Activated CD4-positive, alpha-beta T cell treated with anti-CD3 and anti-CD28 coated beads, Interleukin-2, amount 50 U/mL, for 16 hours (primary cell): ENCODE results near the gene CNTFR.

ENCODE experiments used
- DNase-seq: peaks from one replicate; pipeline ENCODE4 v3.0.0-alpha.2; 2020

CNTFR gene

GRCh38 chr9:34588671-34589635, 571 bp downstream of the CNTFR start:
- DNase-seq: no peak

GRCh38 chr9:34587271-34587670, 2.3 kb downstream of the CNTFR start:
- DNase-seq: peak; percentile 34

GRCh38 chr9:34585946-34586669, 3.4 kb downstream of the CNTFR start:
- no peak for DNase-seq

- no peak for DNase-seq
Observed at GRCh38 chr9:34584970-34585369, 4.6 kb downstream of the CNTFR start.

- DNase-seq: no peak
Observed at GRCh38 chr9:34582787-34583186, 6.7 kb downstream of the CNTFR start.

GRCh38 chr9:34581318-34581717, 8.2 kb downstream of the CNTFR start:
- no peak for DNase-seq

GRCh38 chr9:34580358-34580757, 9.2 kb downstream of the CNTFR start:
- no peak for DNase-seq

GRCh38 chr9:34579808-34580163, 9.7 kb downstream of the CNTFR start:
- DNase-seq: no peak

GRCh38 chr9:34579104-34579807, 10.3 kb downstream of the CNTFR start:
- no peak for DNase-seq

GRCh38 chr9:34578241-34579103, 11.1 kb downstream of the CNTFR start:
- DNase-seq: no peak

GRCh38 chr9:34577400-34578240, 11.9 kb downstream of the CNTFR start:
- no peak for DNase-seq

- no peak for DNase-seq
Observed at GRCh38 chr9:34576597-34577399, 12.7 kb downstream of the CNTFR start.

GRCh38 chr9:34575862-34576596, 13.5 kb downstream of the CNTFR start:
- DNase-seq: no peak

GRCh38 chr9:34575241-34575640, 14.3 kb downstream of the CNTFR start:
- no peak for DNase-seq

GRCh38 chr9:34574571-34574970, 15.0 kb downstream of the CNTFR start:
- no peak for DNase-seq

- no peak for DNase-seq
Observed at GRCh38 chr9:34573599-34574325, 15.8 kb downstream of the CNTFR start.

GRCh38 chr9:34572628-34573027, 16.9 kb downstream of the CNTFR start:
- DNase-seq: no peak

GRCh38 chr9:34572092-34572491, 17.4 kb downstream of the CNTFR start:
- no peak for DNase-seq

- no peak for DNase-seq
Observed at GRCh38 chr9:34571481-34571810, 18.1 kb downstream of the CNTFR start.
